ENCODE results near the gene RSF1.
"Not testable (repeated sequence)": the region's sequence is repeated elsewhere in the genome, so short reads cannot be mapped to it uniquely, and the experiment has no call there.

The RSF1 gene

DNA sequence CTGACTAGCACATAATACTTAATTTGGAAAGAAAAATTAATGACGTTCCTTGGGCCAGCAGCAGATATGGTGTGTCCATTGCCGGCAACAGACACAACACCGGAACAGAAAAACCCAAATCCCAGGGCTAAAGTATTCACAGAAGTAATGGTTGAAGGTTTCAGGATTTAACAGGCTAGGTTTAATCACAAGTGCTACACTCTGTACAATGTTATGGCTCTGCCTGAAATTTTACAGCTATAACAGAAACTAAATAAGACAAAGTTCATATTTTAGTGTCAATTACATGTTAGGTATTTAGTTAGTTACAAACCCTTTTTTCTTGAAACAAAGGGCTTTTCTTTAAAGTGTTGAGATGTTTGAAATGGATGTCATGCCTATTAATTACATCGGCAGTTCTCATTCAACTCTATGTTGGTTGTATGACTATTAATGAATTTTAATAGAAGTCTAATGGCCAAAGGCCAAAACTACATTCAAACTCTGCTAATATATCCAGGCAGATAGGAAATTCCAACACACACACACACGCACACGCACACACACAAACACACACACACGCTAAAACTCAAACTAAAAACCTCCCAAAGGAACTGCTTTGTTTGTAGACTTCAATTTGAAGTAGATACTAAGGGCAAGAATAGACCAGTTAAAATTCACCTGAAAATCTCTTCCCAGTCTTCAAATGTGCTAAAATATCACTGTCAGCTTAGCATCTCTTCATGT is 155.1 kb downstream of the RSF1 start:
- DNase-seq, result no peak

DNA sequence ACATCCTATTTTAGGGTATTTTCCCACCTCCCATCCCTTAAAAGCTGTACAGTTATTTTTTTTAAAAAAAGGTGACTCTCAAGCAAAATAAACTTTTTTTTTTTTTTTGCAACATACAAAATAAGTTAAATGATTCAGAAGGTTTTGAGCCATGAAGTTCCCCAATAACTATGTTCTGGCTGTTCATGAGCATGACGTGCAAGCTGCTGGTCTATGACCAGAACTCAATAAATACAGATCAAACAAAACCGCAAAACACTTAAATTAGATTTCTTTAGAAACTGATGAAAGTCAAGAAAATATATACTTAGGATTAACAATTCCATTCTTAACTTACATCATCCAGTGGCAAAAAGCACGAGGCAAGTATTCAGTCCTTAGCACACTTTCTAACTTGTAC is 158.9 kb downstream of the RSF1 start:
- DNase-seq, result no peak

DNA sequence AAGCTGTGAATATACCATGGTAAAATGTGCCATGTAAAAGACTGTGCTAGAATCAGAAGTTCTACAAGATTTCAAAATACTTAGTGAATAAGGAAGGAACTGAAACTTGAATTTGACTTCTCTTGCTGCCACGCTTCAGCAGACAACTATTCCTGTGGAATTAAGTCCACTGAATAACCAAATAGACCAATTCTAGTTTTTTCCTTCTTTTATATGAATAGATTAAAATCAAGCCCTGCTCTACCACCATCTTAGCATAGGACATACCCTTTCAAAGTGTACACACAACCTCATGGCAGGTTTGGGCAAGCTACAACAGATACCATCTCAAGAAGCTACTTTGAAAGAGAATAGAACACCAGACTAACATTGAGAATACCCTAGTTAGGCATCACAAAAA is 159.6 kb downstream of the RSF1 start:
- DNase-seq, result no peak

DNA sequence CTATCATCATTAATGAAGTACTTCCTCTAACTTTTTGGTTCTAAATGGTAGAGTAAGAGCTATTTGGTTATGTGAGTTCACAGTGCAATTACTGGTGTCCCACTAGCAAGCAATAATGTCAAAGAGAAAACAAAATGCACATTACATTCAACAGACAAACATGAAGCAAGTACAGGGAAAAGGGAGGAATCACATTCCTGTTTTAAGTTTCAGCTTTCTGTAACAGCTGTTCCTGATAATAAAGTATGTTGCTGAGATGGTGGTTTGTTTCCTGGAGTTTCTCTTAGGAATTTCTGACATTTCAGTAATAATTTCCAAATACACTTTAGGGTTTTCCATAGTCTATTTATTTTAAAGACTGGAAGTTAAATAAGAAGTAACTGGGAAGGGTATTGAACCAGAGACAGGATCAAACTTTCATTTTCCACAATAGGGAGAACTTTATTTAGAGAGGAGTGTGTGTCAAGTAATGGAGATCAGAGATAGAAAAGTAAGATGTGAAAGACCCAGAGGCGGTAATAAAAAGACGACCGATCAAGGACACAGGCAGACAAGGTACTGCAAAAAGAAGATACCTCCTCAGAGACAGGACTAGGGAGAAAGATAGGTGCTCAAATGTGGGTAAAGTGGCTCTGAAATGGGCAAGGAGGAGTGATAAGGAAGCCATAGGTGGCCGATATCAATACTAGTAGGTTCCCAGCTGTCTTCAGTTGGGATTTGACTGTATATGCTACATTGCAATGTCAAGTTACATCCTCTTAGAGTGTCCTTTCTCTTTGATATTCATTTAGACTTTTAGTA is 162.1 kb downstream of the RSF1 start:
- no peak for DNase-seq

DNA sequence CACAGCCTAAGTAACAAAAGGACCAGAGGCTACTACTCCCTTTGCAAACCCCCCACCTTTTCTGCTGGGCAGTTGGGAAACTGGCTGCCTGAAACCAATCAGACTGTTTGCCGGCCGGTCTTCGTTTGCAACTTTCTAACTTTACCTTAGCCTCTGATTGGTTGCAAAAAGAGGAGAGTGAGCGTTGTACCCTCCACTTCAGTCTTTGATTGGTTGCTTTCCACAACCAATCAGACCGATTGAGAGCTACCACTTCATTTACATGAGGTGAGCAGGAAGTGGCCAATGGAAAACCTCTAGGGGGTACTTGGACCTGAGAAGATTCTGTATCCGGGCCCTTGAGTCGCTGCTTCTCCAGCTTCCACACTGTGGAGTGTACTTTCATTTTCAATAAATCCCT is 164.2 kb downstream of the RSF1 start:
- no peak for DNase-seq

DNA sequence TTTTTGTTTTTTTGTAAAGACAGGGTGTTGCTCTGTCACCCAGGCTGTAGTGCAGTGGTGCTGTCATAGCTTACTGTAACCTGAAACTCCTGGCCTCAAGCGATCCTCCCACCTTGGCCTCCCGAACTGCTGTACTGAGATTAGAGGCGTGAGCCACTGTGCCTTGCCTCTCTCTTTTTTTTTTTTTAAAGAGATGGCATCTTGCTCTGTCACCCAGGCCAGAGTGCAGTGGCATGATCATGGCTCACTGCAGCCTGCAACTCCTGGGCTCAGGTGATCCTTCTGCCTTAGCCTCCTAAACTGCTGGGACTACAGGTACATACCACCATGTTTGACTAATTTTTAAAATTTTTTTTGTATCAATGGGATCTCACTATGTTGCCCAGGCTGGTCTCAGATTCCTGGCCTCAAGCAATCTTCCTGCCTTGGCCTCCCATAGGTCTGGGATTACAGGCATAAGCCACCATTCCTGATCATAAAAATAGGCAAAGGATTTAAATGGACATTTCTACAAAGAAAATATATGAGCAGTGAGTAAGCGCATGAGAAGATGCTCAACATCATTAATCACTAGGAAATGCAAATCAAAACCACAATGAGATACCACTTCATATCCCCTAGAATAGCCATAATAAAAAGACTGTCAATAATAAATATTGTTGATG is 165.6 kb downstream of the RSF1 start:
- DNase-seq, result no peak

DNA sequence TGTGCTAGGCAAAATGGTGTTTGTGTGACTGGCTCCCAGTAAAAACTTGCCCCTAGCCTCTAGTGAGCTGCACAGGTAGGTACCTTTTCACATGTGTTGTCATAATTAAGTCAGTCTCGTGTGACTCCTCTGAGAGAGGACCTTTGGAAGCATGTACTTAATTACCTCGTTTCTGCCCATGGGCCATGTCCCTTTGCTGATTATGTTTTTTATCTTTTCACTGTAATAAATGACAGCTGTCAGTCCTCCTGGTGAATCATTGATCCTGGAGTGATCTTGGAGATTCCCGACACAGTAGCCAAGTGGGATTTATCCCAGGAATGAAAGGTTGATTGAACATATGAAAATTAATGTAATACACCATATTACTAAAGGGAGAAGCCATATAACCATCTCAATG is 170.4 kb downstream of the RSF1 start:
- no peak for DNase-seq

DNA sequence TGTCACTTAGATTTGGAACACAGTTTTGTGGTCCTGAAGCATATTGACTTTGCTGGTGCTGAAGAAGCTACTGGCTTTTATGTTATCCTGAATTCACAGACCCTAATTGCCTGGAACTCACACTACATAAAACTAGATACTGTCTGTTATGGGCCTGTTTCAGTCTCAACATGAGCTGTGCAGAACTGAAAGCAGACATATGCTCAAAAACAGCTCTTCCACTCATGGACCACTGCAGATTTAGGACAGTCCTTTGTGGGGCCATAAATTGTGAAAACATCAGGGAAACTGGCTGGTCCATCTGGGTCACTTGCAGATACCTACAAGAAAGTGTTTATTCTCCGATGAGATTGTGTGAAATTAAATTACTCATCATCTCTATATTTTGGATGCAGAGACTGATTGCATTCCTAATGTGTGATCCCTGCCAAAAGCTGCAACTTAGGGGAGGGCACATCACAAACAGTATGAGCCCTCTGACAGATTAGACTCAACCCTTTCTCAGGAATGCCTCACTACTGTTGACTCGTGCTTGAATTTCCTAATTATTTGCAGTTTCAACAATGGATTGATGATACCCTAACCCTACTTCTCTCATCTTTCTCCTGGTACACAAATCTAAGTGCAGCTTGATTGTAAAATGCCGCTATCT is 172.7 kb downstream of the RSF1 start:
- DNase-seq, result no peak

DNA sequence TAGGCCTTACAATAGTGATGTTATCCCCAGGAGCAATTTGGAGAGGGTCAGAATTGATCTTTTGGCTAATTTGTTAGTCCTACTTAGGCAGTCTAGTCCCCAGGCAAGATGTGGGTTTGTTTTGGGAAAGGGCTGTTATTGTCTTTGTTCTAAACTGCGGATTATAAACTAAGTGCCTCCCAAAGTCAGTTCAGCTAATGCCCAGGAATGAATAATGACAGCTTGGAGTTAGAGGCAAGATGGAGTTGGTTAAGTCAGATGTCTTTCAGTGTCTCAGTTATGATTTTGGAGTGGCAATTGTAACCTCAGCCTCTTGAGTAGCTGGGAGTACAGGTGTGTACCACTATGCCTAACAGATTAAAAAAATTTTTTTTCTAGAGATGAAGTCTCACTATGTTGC is 175.6 kb downstream of the RSF1 start:
- DNase-seq, result no peak

DNA sequence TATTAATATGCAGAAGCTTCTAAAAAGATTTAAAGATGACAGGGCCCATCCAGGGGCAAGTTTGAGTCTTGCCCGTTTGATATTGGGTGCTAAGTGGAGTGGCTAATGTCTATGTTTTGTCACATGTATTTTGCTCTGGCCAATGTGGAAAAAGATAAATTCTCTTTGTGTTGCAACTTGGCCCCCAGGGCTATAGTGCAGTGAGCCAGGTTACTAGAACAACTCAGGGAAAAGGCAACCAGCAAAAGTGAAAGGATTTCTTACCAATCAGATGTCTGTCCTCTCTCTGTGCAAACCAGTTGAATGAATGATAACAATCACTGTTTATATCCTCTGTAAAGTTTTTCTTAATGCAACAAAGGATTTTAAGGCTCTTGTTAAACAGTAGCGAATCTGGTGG is 178.3 kb downstream of the RSF1 start:
- no peak for DNase-seq

DNA sequence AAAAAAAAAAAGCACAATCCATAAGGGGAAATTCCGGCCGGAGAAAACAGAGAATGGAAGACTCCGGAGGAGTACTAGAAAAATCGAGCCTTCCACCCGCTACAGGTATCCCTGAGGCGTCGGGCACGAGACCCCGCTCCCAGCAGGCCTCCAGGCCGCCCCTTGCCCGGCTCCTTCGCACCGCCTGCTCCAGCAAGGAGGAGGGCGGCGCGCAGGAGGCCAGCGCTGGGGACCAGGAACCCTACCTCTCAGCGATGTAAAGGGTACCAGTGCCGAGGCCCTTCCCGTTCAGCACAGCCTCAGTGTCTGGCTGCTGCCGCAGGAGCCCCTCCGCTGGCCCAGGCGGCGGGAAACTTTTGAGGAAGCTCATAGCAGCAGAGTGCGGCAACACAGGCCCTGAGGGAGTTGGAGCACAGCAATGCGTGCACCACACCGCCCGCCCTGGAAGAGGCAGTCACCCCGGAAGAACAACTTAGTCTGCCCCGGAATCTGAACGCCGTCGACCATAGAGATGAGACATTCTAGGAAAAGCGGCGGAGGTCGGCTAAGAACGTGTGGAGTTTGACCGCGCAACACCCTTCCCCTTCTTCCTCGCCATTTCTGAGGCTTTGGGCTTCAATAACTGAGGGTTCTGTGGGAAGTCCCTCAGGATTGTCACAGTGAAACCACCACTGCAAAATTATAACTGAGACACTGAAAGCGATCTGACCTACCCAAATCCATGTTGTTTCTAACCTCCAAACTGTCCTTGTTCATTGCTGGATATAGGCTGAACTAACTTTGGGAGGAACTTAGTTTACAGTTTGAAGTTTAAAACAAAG is 183.0 kb downstream of the RSF1 start, which contains the start of gene CLNS1A:
CLNS1A (minus strand) TSS at position 450 of the 821 bp plus-strand sequence; CDS start at position 370, 80 bp downstream.
- peak; percentile 84 for DNase-seq

DNA sequence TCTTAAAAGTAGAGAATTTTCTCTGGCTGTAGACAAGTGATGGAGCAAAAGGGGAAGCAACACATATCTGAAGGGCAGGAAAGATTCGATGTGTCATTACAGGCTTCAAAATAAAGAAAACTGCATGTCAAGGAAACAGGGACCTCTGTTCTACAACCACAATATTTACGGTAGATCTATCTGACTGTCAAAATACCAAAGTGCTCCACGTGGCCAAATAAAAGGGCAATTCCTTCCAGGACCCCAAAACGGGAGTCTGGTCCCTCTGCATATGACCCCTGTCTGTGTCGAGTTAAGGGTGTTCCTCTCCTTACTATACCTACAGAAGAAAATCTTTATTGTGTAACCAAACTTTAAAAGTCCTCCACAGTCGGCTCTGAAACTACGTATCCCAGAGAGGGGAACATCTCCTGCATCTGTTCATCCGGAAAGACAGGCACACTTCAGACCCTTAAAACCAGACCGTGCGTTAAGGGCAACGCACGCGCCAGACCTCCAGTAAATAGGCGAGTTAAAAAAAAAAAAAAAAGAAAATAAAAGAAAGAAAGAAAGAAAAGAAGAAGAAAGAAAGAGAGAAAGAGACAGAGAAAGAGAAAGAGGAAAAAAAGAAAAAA is 183.7 kb downstream of the RSF1 start:
- no peak for DNase-seq

DNA sequence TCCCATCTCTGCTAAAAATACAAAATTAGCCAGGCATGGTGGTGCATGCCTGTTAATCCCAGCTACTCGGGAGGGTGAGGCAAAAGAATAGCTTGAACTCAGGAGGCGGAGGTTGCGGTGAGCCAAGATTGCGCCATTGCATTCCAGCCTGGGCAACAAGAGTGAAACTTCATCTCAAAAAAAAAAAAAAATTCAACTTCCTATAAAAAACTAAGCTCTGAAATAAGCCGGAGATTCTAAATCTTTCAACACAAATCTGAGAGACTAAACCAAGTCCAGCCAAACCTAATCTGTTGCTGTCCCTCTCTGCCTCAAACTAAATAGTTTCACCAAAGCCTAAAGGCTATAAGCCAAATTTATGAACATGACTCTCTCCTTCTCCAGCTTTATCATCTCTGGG is 186.6 kb downstream of the RSF1 start:
- not testable (repeated sequence) for DNase-seq

DNA sequence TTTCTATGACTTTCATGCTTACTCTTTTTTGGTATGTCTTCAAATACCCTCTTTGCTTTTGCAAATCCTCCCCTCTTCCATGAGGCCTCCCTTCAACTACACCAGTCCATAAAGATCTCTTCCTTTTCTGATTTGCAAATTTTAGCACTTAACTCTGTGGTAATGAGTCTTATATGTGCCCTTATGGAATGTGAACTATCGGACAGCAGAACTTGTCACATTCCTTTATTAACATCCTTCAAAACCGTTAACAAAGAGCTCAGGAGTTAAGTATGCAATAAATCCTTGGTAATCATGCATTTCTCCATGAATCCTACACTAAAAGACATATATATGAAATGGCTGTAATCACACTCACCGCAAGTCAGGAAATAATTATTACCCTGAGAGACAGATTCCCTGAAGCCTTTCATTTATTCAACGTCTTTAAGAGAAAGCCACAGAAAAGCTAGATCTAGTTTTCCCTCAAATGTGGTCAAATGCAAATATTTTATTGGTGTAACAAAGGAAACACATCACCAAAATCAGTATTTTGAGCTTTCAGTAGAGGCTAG is 190.3 kb downstream of the RSF1 start:
- no peak for DNase-seq

DNA sequence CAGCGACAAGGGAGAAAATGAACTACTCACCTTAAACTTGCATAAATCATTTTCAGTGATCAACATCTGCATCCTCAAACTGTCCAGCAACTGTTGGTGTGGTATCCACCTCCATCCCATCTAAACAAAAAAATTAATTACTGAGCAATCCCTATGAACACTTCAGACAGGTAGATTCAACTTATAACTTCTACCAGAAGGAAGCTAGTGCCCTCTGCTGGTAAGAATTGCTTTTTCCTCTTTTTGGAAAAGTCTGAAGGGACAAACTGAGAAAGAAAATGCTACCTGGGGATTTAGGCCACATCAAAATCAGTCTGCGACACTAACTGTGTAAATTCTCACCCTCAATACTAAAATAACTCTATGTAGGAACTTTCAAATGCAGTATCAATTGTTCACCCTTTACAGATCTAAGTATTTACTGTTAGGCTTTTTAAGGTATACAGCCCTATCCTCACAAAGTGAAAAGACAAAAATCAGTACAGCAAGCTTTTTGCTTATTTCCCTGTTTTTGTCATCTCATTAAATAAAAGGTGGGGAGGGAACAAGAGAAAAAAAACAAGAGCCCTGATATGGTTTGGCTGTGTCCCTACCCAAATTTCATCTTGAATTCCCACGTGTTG is 200.8 kb downstream of the RSF1 start:
- no peak for DNase-seq

DNA sequence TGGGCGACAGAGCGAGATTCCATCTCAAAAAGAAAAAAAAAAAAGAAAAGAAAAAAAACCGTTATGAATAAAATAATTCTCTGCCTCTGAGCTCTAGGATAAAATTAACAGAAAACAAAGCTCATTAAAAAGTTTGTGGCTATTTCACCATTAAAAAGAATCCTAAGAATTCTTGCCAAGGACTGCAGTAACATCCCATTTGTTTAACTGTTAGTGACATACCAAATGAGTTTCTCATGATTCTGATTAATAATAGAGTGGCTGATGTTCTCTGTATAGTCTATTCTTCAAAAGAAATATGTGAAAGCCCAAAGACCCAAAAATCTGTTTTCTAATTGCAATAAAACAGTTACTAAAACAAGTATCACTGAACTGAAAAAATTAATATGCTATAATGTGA is 202.6 kb downstream of the RSF1 start:
- no peak for DNase-seq

DNA sequence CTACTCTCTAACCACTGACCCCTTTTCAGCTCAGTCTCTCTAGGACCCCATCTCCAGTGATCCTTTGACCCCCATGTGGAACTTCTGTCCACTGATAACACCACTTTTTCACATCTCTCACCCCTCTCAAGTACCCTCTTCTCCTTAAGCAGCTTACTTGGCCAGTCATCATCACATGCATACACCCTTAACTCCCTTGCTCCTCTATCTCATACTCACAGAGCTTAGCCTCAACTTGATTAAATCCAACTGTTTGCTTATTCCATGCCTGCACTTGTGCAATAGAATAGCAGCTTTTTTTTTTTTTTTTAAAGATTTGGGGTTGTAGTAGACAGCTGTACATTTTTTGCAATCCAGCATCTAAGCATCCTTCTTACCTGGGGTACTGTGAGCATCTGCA is 208.6 kb downstream of the RSF1 start:
- DNase-seq, result no peak

Data from NCI-H446 treated with DMSO at 0.1 percent for 48 hours (cell line).